Upper lobe of left lung (tissue), 6 donors: ENCODE measurements around the gene SERPINF2. TPM values are rescaled to one million over a fixed set of nuclear protein-coding genes. Genes with fewer than 3 reads are reported as not detected.
"Not testable (repeated sequence)": the region's sequence is repeated elsewhere in the genome, so short reads cannot be mapped to it uniquely, and the experiment has no call there.

Experiments
- ATAC-seq, 2 donors: fragments of 200-7000 bp; cut with Tn5 transposase; one replicate each; pipeline ENCODE4 v1.9.1; 2022; ENCODE audit warnings: mild to moderate bottlenecking in 2 of 2, moderate library complexity in 2 of 2; ENCODE audit not compliant: low FRiP score in 2 of 2
- DNase-seq, 2 donors: peaks; one replicate each; pipeline ENCODE4 v3.0.0-alpha.2; 2019 to 2020
- H3K27ac ChIP-seq, 4 donors: fragments of 200-600 bp; sonication (generic); one replicate each; pipeline ENCODE4 v1.5.1; 2016 to 2019
- H3K27me3 ChIP-seq, 4 donors: fragments of 200-600 bp; sonication (generic); one replicate each; pipeline ENCODE4 v1.5.1; 2017 to 2019
- H3K36me3 ChIP-seq, 4 donors: fragments of 200-600 bp; sonication (generic); one replicate each; pipeline ENCODE4 v1.5.1; 2016 to 2019
- H3K4me1 ChIP-seq, 4 donors: fragments of 200-600 bp; sonication (generic); one replicate each; pipeline ENCODE4 v1.5.1; 2018 to 2019
- H3K4me3 ChIP-seq, 4 donors: fragments of 200-600 bp; sonication (generic); one replicate each; pipeline ENCODE4 v1.5.1; 2017 to 2019; ENCODE audit warnings: mild to moderate bottlenecking in 2 of 4, moderate library complexity in 1 of 4
- H3K9me3 ChIP-seq, 4 donors: fragments of 200-600 bp; sonication (generic); one replicate each; pipeline ENCODE4 v1.5.1; 2018 to 2019
- EP300 ChIP-seq, 4 donors: sonication (generic); formaldehyde crosslinking; IDR thresholded peaks; one replicate each; pipeline ENCODE4 v1.5.1; 2017; ENCODE audit warnings: antibody characterized with exemption in 4 of 4, control low read depth in 2 of 4
- POLR2A ChIP-seq, 4 donors: fragments of 450-650 bp; IDR thresholded peaks; one replicate each; pipeline ENCODE4 v1.5.1; 2016 to 2017; ENCODE audit warnings: antibody characterized with exemption in 4 of 4, mild to moderate bottlenecking in 2 of 4
- POLR2AphosphoS5 ChIP-seq, 2 donors: sonication (generic); formaldehyde crosslinking; IDR thresholded peaks; one replicate each; pipeline ENCODE4 v1.5.1; 2017; ENCODE audit warnings: antibody characterized with exemption in 2 of 2
- WGBS, 2 donors: methylation state at CpG; one replicate each; pipeline ENCODE4 v1.1.5; 2017 to 2018; 5-methylcytosine and 5-hydroxymethylcytosine counted together
- total RNA-seq, 6 donors: library from RNA; depleted of rRNA in 4 of 6; stranded (reverse); fragments of >200 nt in 4 of 6; gene quantifications; one replicate each; pipeline versions ENCODE4 v1.1.0 to v1.2.1, GENCODE V29; 2016 to 2021
- TF ChIP-seq, protein P1 (sequence below), 6 experiments: fragments of 450-650 bp in 4 of 6; fragments of 200-600 bp in 2 of 6; sonication (generic) in 2 of 6; IDR thresholded peaks; one replicate each; pipeline ENCODE4 v1.5.1; 2016 to 2019; ENCODE audit warnings: antibody characterized with exemption in 6 of 6
- donor health status: DM: no; HTN: no; CAD: no; lungs with moderate emphysema.
- donor health status: DM: no; HTN: yes; CAD: no; lungs with severe emphysema.

Gene SERPINF2
- total RNA-seq, 6 donors from 2014 or later, result 4.6 to 48.2 (median 24.6) TPM

DNA sequence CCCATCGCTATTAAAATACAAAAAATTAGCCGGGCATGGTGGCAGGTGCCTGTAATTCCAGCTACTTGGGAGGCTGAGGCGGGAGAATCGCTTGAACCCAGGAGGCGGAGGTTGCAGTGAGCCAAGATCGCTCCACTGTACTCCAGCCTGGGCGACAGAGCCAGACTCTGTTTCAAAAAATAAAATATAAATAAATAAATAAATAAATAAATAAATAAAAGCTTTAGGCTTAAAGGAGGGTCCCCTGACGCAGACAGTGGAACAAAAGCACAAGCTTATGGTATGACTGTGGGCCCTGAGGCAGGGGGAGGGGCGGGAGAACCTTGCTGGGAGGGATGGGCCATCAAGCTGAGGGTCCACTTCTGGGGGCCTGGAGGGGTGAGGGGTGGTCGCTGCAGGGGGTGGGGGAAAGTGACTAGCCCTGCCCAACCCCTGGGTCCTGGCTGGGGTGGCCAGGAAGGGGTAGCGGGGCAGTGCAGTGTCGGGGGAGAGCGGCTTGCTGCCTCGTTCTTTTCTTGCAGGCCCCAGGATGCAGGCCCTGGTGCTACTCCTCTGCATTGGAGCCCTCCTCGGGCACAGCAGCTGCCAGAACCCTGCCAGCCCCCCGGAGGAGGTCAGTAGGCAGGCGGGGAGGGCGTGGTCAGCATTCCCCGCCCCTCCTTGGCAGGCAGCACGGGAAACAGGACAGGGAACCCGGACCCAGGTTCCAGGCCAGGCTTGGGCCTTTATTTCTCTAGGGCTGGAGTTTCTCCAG, 23.9 kb downstream of the SERPINF2 start:
- no peaks in the 10 kb centered on the region for H3K27me3 ChIP-seq
- H3K36me3 ChIP-seq, result no peaks in the 10 kb centered on the region
- H3K9me3 ChIP-seq, result no peaks in the 10 kb centered on the region
- no peak for TF ChIP-seq POLR2AphosphoS5 (IDR thresholded peaks at IDR 0.05)
- TF ChIP-seq, protein P1, sequence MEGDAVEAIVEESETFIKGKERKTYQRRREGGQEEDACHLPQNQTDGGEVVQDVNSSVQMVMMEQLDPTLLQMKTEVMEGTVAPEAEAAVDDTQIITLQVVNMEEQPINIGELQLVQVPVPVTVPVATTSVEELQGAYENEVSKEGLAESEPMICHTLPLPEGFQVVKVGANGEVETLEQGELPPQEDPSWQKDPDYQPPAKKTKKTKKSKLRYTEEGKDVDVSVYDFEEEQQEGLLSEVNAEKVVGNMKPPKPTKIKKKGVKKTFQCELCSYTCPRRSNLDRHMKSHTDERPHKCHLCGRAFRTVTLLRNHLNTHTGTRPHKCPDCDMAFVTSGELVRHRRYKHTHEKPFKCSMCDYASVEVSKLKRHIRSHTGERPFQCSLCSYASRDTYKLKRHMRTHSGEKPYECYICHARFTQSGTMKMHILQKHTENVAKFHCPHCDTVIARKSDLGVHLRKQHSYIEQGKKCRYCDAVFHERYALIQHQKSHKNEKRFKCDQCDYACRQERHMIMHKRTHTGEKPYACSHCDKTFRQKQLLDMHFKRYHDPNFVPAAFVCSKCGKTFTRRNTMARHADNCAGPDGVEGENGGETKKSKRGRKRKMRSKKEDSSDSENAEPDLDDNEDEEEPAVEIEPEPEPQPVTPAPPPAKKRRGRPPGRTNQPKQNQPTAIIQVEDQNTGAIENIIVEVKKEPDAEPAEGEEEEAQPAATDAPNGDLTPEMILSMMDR (IDR thresholded peaks at IDR 0.05), result no peak
- TF ChIP-seq POLR2A (IDR thresholded peaks at IDR 0.05), result no peak
- no peak for TF ChIP-seq EP300 (IDR thresholded peaks at IDR 0.05)
- DNase-seq, result no peak
- no peak for ATAC-seq
- peak overlapping the region in 2 of 4 donors; percentile 30 to 59 for H3K27ac ChIP-seq
- WGBS, 2 donors, result 69 to 79% methylated on average over 15 to 20 of the region's 21 CpGs
- H3K4me3 ChIP-seq, result no peak overlapping the region
- peaks cover 20 to 51% (median 34%) of the 10 kb centered on the region in 4 donors for H3K4me1 ChIP-seq

DNA sequence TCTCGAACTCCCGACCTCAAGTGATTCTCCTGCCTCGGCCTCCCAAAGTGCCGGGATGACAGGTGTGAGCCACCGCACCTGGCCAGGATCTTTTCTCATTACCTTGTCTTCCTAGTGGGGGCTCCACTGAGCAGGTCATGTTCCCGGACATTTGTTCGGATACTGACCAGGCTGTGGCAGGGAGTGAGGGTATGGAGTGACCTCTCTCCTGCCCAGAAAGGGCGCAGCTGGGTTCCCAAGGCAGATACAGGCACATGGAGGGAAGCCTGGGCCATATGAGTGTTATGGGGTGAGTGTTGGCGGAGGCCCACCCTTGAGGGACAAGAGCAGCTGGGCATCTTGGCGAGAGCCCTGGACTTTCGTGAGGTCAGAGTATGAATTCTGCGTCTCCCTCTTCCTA, 24.7 kb downstream of the SERPINF2 start:
- Histone ChIP-seq H3K4me1 (peaks cover 20 to 44% (median 34%) of the 10 kb centered on the region in 4 donors), H3K4me3 (no peak overlapping the region), H3K27me3 (no peaks in the 10 kb centered on the region), H3K27ac (peak overlapping the region in 1 of 4 donors; percentile 7), H3K36me3 (no peaks in the 10 kb centered on the region), H3K9me3 (no peaks in the 10 kb centered on the region)
- 86 to 90% methylated on average over 12 of the region's 12 CpGs for WGBS, 2 donors
- no peak for ATAC-seq
- no peak for DNase-seq
- TF ChIP-seq, protein P1 (IDR thresholded peaks at IDR 0.05), result no peak
- no peak for TF ChIP-seq POLR2AphosphoS5 (IDR thresholded peaks at IDR 0.05)
- TF ChIP-seq POLR2A (IDR thresholded peaks at IDR 0.05), result no peak
- no peak for TF ChIP-seq EP300 (IDR thresholded peaks at IDR 0.05)

DNA sequence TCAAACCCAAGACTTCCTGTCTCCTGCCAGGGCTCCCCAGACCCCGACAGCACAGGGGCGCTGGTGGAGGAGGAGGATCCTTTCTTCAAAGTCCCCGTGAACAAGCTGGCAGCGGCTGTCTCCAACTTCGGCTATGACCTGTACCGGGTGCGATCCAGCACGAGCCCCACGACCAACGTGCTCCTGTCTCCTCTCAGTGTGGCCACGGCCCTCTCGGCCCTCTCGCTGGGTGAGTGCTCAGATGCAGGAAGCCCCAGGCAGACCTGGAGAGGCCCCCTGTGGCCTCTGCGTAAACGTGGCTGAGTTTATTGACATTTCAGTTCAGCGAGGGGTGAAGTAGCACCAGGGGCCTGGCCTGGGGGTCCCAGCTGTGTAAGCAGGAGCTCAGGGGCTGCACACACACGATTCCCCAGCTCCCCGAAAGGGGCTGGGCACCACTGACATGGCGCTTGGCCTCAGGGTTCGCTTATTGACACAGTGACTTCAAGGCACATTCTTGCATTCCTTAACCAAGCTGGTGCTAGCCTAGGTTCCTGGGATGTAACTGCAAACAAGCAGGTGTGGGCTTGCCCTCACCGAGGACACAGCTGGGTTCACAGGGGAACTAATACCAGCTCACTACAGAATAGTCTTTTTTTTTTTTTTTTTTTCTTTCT, 27.3 kb downstream of the SERPINF2 start:
- ATAC-seq, result peak in 1 of 2 donors; percentile 82
- no peaks in the 10 kb centered on the region for H3K9me3 ChIP-seq
- peaks cover 16 to 31% (median 23%) of the 10 kb centered on the region in 4 donors for H3K4me1 ChIP-seq
- peak in 1 of 2 donors; percentile 50 for DNase-seq
- H3K27me3 ChIP-seq, result no peaks in the 10 kb centered on the region
- H3K27ac ChIP-seq, result peak overlapping the region; percentile 39 to 82 (median 66)
- TF ChIP-seq POLR2A (IDR thresholded peaks at IDR 0.05) (no peak), POLR2AphosphoS5 (IDR thresholded peaks at IDR 0.05) (peak in 1 of 2 donors; percentile 15), EP300 (IDR thresholded peaks at IDR 0.05) (no peak)
- TF ChIP-seq, protein P1 (IDR thresholded peaks at IDR 0.05), result peak in 2 of 6 experiments; percentile 6
- H3K36me3 ChIP-seq, result no peaks in the 10 kb centered on the region
- WGBS, 2 donors, result 27 to 43% methylated on average over 11 to 21 of the region's 21 CpGs
- H3K4me3 ChIP-seq, result no peak overlapping the region

- Histone ChIP-seq H3K4me1 (peaks cover 11 to 40% (median 17%) of the 10 kb centered on the region in 4 donors), H3K27ac (peak overlapping the region; percentile 5 to 71 (median 66))
- peak in 1 of 2 donors; percentile 61 for ATAC-seq
- not testable (repeated sequence) for H3K27me3 ChIP-seq, H3K4me3 ChIP-seq, H3K36me3 ChIP-seq, DNase-seq, H3K9me3 ChIP-seq
- WGBS, 2 donors, result 80 to 82% methylated on average over 12 of the region's 12 CpGs
These were observed 30.5 kb downstream of the SERPINF2 start for GRCh38 chr17:1773000-1773695.

- peak in 1 of 4 donors; percentile 14 for TF ChIP-seq POLR2A (IDR thresholded peaks at IDR 0.05)
- TF ChIP-seq POLR2AphosphoS5 (IDR thresholded peaks at IDR 0.05), result no peak
- H3K27ac ChIP-seq, result peak overlapping the region; percentile 5 to 71 (median 66)
- peak in 1 of 2 donors; percentile 27 for ATAC-seq
These were observed 31.1 kb downstream of the SERPINF2 start for GRCh38 chr17:1773696-1774181.

More at GRCh38 chr17:1773696-1774181, 31.1 kb downstream of the SERPINF2 start:
- Histone ChIP-seq H3K4me3 (no peak overlapping the region), H3K4me1 (peaks cover 11 to 40% (median 19%) of the 10 kb centered on the region in 4 donors), H3K9me3 (no peaks in the 10 kb centered on the region), H3K27me3 (no peaks in the 10 kb centered on the region), H3K36me3 (peaks cover 0 to 9% (median 6%) of the 10 kb centered on the region in 4 donors)
- no peak for DNase-seq
- 35 to 39% methylated on average over 6 to 7 of the region's 7 CpGs for WGBS, 2 donors
